ENCODE results near the gene TTC36.
A peak's percentile ranks its signal among the peaks of the same experiment; 100 is the strongest.
"Not testable (repeated sequence)": the region's sequence is repeated elsewhere in the genome, so short reads cannot be mapped to it uniquely, and the experiment has no call there.

Gene TTC36

DNA sequence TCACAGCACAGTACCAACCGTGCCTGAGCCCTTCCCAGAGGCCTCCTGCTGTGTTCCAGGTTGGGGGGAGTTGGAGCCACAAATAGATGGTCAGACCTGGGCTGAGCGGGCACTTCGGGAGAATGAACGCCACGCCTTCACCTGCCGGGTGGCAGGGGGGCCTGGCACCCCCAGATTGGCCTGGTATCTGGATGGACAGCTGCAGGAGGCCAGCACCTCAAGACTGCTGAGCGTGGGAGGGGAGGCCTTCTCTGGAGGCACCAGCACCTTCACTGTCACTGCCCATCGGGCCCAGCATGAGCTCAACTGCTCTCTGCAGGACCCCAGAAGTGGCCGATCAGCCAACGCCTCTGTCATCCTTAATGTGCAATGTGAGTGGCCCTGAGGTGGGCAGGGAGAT lies 4.8 kb downstream of the TTC36 start:
- DNase-seq (ENCODE audit: low read depth in 2 of 2) = no peak

DNA sequence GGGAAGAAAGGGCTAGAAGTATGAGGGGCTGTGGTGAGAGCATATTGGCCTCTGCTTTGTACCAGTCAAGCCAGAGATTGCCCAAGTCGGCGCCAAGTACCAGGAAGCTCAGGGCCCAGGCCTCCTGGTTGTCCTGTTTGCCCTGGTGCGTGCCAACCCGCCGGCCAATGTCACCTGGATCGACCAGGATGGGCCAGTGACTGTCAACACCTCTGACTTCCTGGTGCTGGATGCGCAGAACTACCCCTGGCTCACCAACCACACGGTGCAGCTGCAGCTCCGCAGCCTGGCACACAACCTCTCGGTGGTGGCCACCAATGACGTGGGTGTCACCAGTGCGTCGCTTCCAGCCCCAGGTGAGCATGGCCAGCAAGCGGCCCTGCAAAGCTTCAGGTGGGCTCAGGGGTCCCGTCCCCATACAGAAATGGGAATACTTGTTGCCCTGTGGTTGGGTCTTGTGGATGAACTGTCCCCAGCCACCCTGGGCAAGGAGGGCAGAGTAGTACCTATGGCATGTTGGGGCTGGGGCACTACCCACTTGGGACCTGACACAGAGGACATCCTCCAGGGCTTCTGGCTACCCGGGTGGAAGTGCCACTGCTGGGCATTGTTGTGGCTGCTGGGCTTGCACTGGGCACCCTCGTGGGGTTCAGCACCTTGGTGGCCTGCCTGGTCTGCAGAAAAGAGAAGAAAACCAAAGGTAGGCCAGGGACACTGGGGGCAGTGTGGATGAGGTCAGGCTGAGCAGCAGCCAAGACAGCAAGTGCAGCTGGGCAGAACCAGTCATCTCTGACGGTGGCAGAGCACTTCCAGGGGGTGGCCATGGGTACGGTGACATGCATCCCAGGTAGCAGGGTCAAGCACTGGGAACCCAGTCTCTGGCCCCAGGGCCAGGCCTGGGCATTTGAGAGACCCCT lies 5.8 kb downstream of the TTC36 start:
- DNase-seq (ENCODE audit: low read depth in 2 of 2) = no peak

DNA sequence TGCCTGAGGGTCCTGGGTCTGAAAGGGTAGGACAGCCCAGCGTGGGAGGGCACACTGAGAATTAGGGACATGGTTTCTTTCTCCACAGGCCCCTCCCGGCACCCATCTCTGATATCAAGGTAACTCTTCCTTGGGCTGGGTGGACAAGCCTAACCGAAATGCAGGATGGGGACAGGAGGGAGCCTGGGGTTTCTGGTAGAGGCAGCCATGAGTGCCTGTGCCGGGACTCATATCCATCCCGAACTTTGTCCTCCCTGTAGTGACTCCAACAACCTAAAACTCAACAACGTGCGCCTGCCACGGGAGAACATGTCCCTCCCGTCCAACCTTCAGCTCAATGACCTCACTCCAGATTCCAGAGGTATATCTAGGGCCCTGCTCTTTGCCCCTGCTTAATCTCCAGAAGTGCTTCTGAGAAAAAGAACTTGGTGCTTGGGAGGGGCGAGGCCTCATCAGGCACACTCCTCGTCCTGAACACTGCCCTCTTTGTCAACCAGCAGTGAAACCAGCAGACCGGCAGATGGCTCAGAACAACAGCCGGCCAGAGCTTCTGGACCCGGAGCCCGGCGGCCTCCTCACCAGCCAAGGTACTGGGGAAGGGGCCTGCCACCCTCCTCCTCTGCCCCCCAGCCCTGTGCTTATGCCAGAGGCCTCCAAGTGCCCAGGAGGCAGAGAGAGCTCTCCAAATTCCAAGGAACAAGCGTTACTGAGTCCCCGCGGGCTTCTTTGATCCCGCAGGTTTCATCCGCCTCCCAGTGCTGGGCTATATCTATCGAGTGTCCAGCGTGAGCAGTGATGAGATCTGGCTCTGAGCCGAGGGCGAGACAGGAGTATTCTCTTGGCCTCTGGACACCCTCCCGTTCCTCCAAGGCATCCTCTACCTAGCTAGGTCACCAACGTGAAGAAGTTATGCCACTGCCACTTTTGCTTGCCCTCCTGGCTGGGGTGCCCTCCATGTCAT lies 6.8 kb downstream of the TTC36 start:
- no peak for DNase-seq (ENCODE audit: low read depth in 2 of 2)

- no peak for DNase-seq (ENCODE audit: low read depth in 2 of 2)
Observed at GRCh38 chr11:118535261-118535660, 8.0 kb downstream of the TTC36 start.

- DNase-seq (ENCODE audit: low read depth in 2 of 2) = no peak
Observed at GRCh38 chr11:118536726-118537125, 9.5 kb downstream of the TTC36 start.

DNA sequence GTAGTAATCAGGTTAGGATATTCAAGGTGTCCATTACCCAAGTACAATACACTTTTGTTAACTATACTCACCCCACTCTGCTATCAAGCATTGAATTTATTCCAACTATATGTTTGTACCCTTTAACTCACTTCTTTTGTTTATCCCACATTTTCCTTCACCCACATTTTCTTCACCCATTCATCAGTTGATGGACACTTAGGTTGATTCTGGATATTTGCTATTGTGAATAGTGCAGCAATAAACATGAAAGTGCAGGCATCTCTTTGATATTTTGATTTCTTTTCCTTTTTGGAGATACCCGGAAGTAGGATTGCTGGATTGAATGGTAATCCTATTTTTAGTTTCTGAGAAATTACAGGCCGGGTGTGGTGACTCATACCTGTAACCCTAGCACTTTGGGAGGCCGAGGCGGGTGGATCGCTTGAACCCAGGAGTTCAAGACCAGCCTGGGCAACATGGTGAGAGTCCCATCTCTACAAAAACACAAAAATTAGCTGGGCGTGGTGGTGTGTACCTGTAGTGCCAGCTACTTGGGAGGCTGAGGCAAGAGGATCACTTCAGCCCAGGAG lies 10.2 kb downstream of the TTC36 start:
- no peak for DNase-seq (ENCODE audit: low read depth in 2 of 2)

DNA sequence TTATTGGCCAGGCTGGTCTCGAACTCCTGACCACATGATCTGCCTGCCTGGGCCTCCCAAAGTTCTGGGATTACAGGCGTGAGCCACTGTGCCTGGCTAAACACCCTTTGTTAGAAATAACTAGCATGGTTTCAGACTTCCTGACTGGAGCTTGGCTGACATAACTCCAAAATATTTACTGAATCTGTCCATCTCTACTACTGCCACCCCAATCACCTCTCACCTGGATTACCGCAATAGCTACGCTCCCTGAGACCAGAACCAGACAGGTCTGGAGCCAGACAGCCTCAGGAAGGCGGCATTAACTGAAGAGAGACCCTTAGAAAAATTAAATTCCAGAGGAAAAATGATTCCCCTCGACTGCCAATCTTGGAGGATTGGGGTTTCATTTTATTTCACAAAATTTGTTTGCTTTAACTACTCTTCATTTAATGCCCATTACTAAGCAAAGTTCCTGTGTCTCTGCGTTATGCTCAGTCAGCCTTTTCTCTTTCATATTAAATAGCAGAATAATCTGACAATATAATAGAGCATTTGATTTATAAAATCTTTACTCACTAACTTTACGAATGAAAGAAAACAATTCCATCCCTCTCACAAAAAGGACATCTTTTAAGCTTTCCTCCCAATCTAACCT lies 16.9 kb downstream of the TTC36 start:
- DNase-seq (ENCODE audit: low read depth in 2 of 2) = no peak

- no peak for DNase-seq (ENCODE audit: low read depth in 2 of 2)
Observed at GRCh38 chr11:118544647-118545010, 17.4 kb downstream of the TTC36 start.

DNA sequence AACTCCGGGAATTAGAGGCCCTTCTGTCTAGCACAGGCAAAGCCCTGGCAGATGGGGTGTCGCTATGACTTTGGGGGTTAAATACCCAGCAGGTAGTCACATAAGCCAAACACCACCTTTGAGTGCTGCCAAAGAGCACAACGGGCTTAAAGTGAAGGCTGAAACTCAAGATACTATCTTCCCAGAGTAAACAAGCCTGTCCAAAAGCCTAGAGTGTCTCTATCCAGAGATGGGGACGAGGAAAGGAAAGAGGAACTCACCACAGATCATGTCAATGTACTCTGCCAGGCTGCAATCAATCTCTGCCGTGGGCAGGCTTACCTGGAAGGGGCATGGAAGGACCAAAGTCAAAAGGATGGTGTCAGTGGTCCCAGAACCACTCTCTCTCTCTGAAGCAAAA lies 18.3 kb downstream of the TTC36 start:
- DNase-seq (ENCODE audit: low read depth in 2 of 2) = no peak

GRCh38 chr11:118547132-118547531 lies 19.9 kb downstream of the TTC36 start:
- DNase-seq (ENCODE audit: low read depth in 2 of 2) = no peak

GRCh38 chr11:118552341-118552740 lies 25.1 kb downstream of the TTC36 start:
- no peak for DNase-seq (ENCODE audit: low read depth in 2 of 2)

DNA sequence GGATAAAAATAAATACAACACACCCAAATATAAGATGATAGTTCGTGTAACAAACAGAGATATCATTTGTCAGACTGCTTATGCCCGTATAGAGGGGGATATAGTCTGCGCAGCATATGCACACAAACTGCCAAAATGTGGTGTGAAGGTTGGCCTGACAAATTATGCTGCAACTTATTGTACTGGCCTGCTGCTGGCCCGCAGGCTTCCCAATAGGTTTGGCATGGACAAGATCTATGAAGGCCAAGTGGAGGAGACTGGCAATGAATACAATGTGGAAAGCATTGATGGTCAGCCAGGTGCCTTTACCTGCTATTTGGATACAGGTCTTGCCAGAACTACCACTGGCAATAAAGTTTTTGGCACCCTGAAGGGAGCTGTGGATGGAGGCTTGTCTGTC lies 33.5 kb downstream of the TTC36 start:
- no peak for DNase-seq (ENCODE audit: low read depth in 2 of 2)

DNA sequence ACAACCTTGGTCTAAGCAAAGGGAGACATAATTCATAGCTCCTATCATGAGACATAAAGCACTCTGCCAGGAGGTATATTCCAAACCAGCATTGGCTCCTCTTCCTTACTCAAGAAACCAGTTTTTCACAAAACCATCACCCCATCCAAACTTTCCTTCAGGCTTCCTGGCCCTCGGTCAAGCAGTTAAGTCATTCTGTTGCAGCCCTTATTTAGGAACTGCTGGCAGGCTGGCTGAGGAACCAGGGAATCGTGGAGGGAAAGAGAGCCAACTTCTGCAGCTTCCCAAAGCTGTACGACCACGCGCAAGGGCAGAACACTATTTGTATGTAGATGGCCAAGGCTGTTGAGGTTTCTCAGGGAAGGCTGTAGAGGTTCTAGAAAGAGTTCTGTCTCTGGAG lies 37.8 kb downstream of the TTC36 start:
- no peak for DNase-seq (ENCODE audit: low read depth in 2 of 2)

- no peak for DNase-seq (ENCODE audit: low read depth in 2 of 2)
Observed at GRCh38 chr11:118569670-118570069, 42.4 kb downstream of the TTC36 start.

GRCh38 chr11:118570787-118571186 lies 43.5 kb downstream of the TTC36 start:
- no peak for DNase-seq (ENCODE audit: low read depth in 2 of 2)

- DNase-seq (ENCODE audit: low read depth in 2 of 2) = not testable (repeated sequence)
Observed at GRCh38 chr11:118571701-118572060, 44.4 kb downstream of the TTC36 start.

DNA sequence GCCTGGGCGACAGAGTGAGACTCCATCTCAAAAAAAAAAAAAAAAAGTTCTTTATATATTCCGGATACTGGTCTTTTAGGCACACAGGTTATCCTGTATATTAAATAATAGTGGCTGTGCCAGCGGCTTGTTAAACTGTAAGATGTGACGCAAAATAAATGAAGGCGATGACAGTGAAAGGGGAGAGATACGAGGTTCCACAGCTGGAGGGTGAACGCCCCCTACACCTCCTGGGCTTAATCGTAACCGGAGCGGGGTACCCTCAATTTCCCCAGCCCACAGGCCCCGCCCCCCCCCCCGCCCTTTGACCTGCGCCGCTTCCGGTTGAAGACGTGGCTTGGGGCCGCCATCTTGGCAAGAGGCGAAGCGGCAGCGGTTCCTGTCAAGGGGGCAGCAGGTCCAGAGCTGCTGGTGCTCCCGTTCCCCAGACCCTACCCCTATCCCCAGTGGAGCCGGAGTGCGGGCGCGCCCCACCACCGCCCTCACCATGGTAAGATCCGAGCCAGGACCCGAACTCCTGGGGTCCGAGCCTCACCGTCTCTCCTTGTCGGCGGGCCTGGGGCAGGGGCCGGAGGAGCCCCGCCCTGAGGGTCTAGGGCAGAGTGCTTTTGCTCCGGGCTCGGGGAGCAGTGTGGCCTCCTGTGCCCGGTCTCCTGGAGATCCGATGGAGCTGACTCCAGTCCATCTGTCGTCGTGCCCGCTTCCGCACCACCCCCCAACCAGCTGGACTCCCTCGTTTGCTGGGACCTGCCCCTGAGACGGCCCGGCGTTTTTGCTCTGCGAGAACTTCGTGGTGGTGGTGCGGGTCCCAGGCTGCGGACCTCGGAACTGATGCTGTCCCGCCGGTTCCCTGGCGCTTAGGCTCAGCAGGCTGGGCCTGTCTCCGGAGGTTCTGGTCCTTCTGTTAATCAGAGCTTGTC lies 45.0 kb downstream of the TTC36 start, which contains the start of gene ARCN1:
Gene ARCN1, plus strand, starts transcription at position 349 of the 920 bp plus-strand sequence. Its CDS starts 139 bp downstream, at position 488.
- peak; percentile 63 to 65 for DNase-seq (ENCODE audit: low read depth in 2 of 2)

DNA sequence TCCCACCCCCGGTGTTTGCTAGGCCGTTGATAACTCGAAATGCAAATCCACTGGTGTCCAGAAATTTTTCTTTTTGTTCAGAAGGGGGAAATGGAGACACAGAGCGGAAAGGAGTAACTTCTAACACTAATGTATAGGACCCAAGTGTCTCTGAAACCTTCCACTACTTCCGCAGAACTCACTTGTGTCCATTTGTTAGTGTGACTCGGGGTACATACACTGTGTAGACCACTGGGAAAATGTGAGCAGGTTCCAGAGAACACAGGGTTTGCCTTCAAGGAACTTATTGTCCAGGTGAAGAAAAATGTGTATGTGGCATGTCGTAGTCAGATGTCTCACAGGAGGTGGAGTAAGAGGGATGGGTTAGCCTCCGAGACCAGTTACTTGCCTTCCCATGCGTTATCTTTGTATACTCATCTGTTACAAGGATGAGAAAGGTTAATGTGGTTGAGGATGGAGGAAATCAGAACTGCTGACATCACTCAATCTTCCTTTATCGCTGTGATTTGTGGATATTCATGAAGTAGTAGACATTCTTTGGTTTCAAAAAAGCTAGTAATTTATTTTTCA lies 45.8 kb downstream of the TTC36 start:
- no peak for DNase-seq (ENCODE audit: low read depth in 2 of 2)

- DNase-seq (ENCODE audit: low read depth in 2 of 2) = no peak
Observed at GRCh38 chr11:118574636-118575035, 47.4 kb downstream of the TTC36 start.

DNA sequence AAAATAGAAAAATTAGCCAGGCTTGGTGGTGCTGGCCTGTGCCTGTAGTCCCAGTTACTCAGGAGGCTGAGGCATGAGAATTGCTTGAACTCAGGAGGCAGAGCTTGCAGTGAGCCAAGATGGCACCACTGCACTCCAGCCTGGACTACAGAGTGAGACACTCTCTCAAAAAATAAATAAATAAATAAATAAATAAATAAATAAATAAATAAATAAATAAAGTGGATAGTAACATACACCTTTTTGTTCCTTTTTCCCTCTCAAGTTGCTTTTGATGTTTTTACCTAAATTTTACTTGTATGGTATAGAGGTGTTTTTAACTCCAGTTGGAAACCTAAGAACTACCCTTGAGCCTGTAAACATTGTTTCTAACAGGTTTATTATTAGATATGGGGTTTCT lies 50.7 kb downstream of the TTC36 start:
- DNase-seq (ENCODE audit: low read depth in 2 of 2) = not testable (repeated sequence)

Data from stimulated activated CD8-positive, alpha-beta memory T cell treated with anti-CD3 and anti-CD28 coated beads, Interleukin-2, amount 100 ng/mL, for 48 hours (primary cell).